Right kidney (tissue), 1 donor: ENCODE measurements around the gene GTF3A.

Source experiments
- DNase-seq: peaks from one replicate; pipeline ENCODE4 v3.0.0-alpha.2; 2016

GTF3A gene

DNA sequence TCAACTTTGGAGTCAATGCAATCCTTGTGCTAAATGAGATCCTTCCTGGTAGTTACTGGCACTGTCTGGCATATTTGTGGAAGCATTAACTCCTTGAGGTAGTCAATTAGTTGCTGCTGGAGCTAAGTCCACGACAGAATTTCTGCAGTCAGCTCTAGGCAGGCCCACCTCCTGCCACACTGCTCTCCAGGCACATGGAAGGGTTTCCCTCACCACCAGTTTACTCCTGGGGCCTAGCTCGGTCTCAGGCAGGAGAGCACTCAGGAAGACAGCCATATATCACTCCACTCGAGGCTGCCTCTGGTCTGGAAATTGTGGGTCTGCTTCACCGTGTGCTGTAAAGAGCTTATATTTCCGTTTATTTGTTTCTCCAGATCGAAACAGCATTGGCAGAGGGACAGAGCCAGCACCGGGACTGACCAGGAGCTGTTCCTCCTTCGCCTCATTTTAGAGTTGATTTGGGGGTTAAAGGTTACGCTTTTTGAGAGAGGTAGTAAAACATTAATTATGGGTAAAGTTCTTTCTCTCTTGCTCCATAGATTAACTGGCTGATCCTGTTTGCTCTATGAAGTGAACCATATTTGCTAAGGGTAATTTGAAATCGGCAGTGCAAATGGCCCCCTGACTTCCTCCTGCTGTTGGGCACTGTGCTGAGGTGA, 20.6 kb upstream of the GTF3A start:
- DNase-seq = no peak

DNA sequence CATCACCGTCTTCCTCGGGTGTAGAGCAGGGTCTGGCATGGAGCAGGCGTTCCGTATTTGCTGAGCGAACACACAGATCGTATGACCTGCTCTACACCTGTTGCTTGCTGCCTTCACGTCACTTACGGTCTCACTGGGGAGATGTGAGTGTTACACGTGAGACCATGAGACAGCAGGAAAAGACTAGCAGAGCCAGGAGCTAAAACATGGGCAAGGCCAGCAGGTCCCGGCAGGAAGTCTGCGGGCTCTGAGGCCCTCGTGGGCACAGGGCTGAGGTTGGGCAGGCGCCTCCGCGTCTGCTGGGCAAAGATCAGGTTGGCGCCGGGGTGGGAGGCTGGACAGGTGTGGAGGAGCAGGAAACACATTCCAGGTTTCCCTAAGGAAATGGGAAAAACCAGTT, 19.7 kb upstream of the GTF3A start:
- no peak for DNase-seq

DNA sequence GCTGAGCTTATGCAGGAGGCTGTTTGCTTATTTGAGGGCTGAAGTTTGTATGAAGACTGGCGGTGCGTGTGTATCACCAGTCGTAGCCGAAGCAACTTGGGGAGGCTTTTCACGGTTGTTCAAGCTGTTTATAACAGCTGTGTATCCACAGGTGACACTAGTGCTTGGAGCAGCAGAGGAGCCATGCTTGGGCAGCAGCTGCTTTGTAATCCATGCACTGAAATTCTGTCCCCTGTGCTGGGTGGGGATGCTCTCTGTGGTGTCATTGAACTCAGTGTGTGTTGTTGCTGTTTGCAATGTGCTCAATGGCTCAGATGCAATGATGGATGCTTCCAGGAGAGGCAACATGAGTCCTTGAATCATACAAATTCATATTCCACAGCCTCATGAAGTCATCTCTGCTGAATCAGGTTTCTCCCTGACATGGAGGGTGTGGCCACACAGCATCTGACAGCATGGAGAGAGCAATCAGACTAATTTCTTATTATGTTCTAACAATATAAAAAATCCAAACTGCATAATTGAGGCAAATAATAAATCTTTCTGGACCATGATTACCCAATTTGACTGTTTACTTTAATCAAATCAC, 18.8 kb upstream of the GTF3A start:
- DNase-seq = no peak

DNA sequence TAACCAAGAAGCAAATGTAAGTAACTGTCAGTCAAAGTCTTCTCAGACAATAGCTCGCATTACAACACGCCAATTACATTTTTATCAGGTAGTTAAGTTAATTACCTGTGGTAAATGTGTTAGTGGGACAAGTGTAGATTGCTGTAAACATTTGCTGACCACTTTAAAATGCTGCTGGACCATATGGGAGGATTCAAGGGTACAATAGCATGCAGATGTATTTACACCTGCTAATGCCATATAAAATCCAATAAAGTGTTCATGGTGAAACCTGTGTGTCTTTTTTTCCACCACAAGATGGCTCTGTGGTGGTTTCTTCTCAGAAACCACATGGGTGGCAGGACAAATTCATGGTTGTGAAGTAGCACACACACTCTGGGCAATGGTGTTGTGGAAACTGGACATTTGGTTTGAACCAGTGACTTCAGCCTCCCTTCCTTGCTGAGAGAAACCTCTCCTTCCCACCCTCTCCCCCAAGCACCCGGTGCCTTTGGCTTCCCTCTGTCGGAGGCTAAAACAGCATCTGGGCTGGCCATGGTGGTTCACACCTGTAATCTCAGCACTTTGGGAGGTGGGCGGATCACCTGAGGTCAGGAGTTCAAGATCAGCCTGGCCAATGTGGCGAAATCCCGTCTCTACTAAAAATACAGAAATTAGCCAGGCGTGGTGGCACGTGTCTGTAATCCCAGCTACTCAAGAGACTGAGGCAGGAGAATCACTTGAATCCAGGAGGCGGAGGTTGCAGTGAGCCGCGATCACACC, 18.1 kb upstream of the GTF3A start:
- DNase-seq = no peak

DNA sequence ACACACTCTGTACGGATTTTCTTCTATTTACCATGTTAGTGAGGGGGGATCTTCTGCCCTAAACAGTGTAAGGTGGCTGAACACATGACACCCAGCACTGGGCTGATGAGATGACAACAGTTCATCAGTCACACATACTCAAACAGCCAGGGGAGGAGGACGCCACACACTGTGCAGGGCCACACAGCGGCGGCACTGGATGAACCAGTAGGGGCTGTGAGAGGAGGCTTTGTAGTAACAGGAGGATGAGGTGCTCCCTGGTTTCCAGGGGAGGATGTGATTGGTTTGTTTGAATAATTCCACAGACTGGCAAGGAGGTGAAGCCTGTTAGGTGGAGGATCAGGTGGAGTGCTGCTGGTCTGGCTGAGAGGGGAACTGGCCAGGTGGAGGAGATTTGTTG, 16.3 kb upstream of the GTF3A start:
- DNase-seq = no peak

DNA sequence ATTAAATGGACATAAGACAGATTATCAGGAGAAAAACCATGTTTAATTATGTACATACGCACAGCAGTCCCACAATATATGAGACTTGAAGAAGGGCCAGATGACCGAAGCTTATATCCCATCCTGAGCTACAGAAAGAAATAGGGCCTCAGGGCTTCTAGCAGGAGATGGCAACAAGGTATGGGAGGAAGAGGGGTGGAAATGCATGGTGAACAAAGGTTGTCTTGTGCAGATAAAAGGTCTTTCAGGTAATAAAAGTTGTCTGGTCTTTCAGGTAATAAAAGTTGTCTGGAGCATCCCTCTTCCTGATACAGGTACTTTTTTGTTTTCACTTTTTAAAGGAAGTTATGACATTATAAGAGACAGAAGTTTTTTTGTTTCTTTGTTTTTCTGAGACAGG, 15.4 kb upstream of the GTF3A start:
- no peak for DNase-seq

DNA sequence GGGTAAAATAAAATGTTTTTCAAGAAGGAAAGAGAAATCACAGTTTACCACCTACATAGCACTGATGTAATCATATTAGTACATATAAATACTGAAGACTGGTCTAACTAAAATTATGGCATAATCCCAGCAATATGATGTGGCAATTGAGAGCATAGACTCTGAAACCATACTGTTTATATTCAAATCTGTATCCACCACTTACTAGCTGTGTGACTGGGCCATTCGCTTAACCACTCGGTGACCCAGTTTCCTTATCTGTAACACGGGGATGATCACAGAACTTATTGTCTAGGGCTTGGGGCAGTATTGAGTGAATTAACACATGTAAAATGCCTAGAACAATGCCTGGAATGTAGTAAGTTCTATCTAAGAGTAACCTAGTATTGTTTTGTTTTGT, 13.1 kb upstream of the GTF3A start:
- no peak for DNase-seq

DNA sequence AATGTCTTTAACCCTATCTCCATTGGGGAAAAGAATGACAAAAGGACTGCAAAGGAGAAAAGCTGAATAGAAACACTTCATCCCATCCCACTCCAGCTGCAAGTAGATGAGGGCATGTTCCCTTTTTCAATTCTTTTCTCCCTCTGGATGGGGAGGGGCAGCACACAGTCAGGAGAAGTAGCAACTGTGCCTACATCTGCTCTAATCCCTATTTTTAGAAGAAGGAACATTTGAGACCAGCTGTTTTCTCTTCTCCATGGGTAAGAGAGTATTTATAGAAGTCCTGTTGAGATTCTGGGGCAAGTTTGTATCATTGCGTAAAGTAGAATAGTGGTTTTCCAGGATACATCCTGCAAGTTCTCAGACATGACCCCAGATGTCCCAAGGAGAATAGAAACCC, 9.3 kb upstream of the GTF3A start:
- no peak for DNase-seq

DNA sequence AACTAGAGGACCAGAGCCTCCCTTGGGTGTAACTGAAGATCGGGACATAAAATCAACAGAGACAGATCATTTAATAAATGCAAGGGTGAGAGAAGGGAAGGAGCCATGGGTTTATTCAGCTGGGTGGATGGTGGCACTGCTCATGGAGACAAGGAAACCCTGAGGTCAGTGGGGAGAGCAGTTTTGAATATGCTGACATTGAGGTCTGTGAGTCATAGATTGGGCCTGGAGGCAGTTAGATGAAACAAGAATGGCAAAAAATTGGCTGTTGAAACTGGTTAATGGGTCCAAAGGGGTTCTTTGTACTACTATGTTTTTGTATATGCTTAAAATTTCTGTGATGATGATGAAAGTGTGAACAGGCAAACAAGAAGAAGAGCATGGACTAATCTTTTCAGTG, 5.1 kb upstream of the GTF3A start:
- DNase-seq = no peak

DNA sequence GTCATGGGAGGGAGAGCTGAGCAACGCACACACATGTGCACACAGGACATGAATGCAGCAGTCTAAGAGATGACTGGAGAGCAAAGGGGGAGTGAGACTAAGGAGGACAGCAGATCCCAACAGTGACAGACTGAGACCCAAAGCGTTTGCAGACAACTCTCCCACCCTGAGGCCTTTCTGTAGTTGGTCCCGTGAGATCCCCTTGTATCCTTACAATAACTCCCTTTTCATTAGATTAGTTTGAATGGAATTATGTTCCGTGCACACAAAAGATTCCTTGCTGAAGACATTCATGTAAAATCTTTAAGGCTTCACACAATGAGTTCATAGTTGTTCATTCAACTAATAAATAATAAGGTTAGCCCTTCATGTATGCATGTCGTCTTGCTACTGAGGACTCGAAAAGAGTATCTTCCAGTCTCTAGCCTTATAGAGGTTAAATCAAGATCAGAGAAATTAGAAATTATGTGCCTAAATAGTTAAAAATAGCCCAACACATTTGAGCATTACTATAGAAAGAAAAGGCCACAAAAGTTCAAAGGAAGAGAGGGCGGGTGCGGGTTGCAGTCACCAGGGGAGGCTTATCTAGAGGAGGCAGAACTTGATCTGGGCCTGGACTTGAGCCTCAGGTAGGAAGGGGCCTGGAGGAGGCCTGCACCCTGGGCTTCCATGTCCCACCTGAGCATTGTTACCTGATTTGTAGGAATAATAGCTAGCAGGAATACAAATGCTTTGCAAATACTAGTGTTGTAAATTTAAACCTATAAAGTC, 3.1 kb upstream of the GTF3A start:
- no peak for DNase-seq

DNA sequence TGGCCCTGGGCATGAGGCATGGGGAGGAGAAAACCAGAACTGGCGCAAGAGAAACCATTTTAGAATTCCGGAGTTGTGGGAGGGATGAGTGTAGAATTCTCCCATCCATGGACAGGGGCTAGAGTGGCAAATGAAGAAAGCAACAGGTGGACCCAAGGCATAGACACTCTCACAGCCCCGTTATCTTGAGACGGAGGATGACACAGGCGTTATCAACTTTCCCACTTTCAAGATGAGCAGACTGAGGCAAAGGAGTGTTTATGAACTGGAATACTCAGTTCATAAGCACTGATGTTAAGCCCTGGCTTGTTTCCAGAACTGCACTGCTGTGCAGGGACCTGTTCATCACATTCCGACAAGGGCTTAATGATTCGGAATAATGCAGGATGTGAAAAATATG, 1.1 kb upstream of the GTF3A start:
- DNase-seq = no peak

DNA sequence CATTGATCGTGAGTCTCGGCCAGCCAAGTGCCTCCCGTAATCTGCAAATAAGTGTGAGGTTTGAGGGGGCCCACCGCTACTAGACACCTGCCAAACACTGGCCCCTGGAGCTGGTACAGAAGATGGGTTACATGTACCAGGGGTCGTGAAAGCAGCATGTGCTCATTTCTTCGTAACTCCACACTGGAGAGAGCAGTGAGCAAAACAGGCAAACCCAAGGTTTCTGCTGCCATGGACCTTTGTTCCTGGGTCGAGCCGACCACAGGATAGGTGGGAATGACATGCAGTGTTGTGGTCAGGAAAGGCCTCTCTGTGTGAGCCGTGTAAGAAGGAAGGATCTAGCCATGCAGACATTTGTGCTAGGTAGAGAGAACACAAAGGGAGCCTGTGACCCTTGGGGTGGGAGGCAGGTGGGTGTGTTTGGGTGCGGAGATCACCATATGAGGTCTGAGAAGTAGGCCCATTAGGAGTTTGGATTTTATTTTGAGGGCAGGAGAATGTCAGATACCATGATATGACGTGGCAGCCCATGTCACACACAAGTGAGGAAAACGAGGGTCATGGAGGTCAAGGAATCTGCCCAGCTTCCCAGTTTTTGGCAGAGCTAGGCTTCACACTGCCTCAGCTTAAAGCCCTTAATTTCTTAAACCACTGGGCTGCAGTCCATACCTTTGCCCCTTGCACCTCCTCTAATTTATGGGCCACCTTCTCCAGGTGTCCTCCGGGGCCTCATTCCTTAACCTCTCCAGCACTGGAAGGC, 919 bp downstream of the GTF3A start:
- no peak for DNase-seq

DNA sequence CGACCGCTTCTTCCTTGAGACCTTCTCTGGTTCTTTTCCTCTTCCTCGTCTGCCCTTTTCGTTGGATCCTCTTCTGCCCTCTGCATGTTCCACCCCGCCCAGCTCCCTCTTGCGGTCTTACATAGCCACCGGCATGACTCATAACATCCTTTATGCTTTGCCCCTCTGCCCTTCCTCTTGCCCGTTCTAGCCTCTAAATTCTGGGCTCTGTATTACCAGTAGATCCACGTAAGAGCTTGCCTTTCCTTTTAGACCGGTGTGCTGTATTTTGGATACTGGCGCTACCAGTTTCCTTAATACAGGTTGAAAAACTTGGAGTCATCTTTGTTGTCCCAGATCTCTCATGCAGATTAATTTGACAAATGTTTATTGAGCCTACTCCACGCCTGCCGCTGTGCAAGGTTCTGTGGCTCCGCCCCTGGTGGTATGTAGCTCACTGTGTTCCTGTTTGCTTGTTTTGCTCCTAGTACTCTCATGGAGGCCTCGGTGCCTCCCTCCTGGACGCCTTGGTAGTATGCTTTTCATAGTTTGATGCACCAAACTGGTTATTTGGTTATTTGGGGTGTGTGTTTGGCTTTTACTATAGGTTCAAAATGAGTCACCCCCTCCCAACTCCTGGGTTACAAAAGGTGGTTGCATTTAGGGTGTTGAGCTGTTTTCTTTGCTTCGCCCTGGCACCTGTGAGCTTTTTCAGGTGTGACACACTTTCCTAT, 1.7 kb downstream of the GTF3A start:
- no peak for DNase-seq

DNA sequence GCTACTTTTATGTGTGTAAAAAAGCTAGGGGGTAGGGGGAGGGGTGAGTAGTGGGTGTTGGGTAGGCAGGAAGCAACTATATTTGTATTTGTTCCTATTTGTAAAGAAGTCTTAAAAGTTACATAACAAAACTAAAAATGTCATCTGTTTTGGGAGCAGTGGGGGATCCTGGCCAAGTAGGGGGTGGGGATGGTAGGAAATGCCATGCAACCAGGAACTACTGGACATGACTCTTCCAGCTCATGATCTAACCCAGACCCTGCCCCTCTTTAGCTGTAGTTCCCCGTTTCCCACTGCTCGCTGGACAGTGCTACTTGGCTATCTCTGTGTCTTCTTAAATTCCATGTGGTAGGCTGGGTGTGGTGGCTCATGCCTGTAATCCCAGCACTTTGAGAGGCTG, 3.2 kb downstream of the GTF3A start:
- DNase-seq = no peak

DNA sequence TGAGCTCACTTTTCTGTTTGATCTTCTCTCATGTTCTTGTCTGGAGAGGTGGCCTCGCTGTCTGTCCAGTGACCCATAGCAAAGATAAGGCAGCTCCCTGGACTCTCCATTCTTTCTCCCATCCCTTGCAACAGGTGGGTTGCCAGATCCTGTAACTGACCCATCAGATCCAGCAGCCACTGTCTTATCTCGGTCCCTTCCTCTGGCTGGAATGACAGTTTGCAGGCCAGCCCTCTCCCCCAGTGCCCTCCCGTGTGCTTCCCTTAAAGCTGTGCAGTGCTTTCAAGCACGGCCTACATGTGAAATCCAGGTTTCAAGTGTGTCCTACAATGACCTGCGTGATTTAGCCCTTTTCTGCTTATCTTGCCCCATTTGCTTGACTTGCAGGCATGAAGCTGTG, 3.7 kb downstream of the GTF3A start:
- DNase-seq = no peak

DNA sequence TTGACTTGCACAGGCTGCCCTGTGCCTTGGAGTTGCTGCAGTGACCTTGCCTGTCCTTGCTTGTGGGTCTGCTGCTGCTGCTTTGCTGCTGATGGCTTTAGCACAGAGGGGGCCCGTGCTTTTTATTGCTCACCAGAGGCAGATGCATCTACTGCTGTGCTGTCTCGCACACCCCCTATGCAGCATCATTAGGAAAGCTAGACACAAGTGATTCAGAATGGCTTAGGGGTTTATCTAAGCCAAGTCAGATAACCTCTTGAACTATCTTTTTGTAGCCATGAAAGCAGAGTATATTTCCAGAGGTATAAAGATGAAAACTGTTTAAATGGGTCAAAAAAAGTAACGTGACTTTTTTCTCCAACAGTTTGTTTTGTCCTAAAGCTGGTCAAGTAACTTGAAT, 7.8 kb downstream of the GTF3A start:
- DNase-seq = no peak

DNA sequence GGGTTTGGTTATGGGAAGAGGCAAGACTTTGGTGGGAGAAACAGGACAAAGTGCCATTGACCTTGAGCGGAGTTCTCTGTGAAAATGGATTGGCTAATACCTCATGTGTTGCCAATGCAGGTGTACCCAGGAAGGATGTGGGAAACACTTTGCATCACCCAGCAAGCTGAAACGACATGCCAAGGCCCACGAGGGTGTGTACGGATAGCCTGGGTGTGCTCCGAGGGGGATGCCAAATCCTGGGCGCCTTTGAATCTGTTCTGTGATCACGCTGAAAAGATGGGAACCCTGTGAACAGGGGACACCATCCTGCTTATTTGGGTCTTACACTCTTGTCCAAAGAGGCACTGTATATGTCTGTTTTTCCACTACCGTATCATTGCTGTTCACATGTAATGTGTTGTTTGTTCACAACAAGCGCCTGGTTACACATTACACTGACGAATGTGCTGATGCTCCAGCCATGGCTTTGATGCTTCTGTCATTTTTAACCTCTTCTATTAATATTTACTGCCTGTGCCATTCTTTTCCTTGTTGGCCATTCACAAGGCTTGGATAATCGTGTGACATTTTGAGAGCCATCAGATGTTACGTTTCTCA, 8.3 kb downstream of the GTF3A start:
- no peak for DNase-seq

DNA sequence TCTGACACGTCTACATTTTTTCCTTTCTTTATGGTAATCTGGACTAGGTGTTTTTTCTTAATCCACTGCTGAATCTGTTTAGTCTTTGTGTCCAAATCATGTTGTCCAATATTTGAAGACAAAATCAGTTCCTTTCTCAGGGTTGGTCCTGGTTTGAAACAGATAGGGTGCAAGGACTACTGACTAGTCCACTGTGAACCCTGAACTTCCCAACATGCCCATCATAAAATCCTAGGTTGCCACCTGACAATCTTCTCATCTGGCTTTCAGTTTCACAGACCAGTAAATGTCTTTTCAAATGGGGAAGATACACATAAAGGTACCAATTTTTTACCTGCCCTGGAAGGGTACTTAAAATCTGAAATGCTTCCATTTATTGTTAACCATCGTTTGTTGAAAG, 12.7 kb downstream of the GTF3A start:
- no peak for DNase-seq

DNA sequence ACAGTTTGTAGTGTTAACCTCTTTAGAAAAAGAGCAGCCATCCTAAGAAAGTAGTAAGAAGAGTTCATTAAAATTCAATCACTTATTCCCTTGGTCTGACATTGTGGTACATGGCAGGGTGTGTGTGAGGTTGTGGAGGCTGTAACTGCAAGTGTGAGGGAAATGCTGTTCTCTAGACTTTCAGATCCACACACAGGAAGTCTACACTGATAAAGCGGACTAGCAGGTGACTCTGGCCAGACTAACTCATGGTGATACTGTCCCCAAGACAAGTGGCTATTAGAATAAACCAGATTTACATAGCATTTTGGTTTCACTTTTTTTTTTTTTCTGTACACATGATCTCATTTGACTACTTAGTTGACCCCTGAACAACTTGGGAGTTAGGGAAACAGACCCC, 16.0 kb downstream of the GTF3A start:
- DNase-seq = no peak

DNA sequence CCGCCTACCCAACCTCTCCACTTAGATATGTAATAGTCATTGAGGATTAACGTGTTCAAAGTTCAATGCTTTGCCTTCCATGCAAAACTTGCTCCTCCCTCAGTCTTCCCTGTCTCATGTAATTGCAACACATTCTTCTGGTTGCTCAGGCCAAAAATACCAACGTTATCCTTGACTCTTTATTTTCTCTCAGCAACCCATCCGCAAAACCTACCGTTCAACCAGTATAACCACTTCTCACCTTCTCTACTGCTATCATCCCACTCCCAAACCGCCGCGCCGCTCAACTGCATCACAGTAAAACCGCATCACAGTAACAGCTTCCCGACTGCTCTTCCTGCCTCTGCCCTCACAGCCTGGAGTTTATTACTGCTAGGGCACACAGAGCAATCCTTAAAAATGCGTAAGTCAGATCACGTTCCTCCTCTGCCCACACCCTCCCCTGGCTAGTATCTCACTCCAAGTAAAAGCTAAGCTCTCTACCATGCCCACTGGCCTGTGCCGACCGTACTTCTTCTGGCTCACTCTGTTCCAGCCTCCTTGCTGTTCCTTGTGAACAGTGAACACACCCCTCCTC, 17.7 kb downstream of the GTF3A start:
- DNase-seq = no peak

DNA sequence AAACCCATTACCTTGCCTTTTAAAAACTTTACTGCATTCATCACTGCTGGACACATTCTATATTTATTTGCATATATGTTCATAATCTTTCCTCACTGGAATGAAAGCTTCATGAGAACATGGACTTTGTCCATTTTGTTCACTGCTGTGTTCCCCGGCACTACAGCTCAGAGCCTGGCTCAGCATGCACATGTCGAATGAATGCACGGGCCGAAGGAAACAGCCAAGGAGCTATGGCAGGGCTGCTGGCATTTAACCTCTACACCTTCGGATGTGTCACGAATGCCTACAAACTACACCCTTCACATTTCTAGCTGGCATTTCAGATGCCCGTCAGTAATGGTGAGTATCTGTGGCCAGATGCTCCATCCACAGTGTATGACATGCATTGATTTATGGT, 18.4 kb downstream of the GTF3A start:
- DNase-seq = no peak
